GM12891 (cell line): ENCODE measurements around the gene ARMH3.

Source experiments
- DNase-seq: peaks from one replicate; pipeline ENCODE4 v3.0.0; 2011; ENCODE audit warnings: low spot score; ENCODE audit not compliant: insufficient read length
- FAIRE-seq: peaks from 2 replicates; lab custom pipeline; 2011; peaks lifted over from hg19 to GRCh38; lab: Jason Lieb, UNC
- PAX5 ChIP-seq: IDR thresholded peaks from 2 replicates; pipeline ENCODE4 v1.6.1; 2011; ENCODE audit warnings: low read length, moderate library complexity, mild to moderate bottlenecking; ENCODE audit not compliant: insufficient read depth, severe bottlenecking
- POLR2A ChIP-seq: IDR thresholded peaks from 2 replicates; pipeline ENCODE4 v1.6.1; 2011; ENCODE audit warnings: low read depth, low read length, control low read depth
- POLR2AphosphoS5 ChIP-seq: IDR thresholded peaks from 2 replicates; pipeline ENCODE4 v1.6.1; 2011; ENCODE audit warnings: low read depth, low read length, control low read depth
- POU2F2 ChIP-seq: IDR thresholded peaks from 2 replicates; pipeline ENCODE4 v1.6.1; 2011; ENCODE audit warnings: low read depth, mild to moderate bottlenecking, control low read depth, low read length, moderate library complexity
- SPI1 ChIP-seq: IDR thresholded peaks from 2 replicates; pipeline ENCODE4 v1.6.1; 2011; ENCODE audit warnings: low read depth, low read length, control low read depth
- TAF1 ChIP-seq: IDR thresholded peaks from 2 replicates; pipeline ENCODE4 v1.6.1; 2011; ENCODE audit warnings: low read depth, low read length, control low read depth

Gene ARMH3

GRCh38 chr10:101818872-101819633 lies 236.9 kb downstream of the ARMH3 start:
- TF ChIP-seq PAX5: no peak
- no peak for TF ChIP-seq TAF1
- no peak for TF ChIP-seq POLR2AphosphoS5
- DNase-seq: no peak
- FAIRE-seq: no peak

- peak; percentile 85 for DNase-seq
- peak; percentile 98 for FAIRE-seq
- TF ChIP-seq PAX5 (no peak), SPI1 (no peak), POU2F2 (peak; percentile 42), POLR2A (peak; percentile 93), POLR2AphosphoS5 (peak; percentile 93), TAF1 (peak; percentile 98)
Measured at GRCh38 chr10:101818119-101818871, 237.7 kb downstream of the ARMH3 start, which contains the start of gene OGA. Gene OGA (minus strand): TSS chr10:101818444. CDS start chr10:101818022, 422 bp downstream.

DNA sequence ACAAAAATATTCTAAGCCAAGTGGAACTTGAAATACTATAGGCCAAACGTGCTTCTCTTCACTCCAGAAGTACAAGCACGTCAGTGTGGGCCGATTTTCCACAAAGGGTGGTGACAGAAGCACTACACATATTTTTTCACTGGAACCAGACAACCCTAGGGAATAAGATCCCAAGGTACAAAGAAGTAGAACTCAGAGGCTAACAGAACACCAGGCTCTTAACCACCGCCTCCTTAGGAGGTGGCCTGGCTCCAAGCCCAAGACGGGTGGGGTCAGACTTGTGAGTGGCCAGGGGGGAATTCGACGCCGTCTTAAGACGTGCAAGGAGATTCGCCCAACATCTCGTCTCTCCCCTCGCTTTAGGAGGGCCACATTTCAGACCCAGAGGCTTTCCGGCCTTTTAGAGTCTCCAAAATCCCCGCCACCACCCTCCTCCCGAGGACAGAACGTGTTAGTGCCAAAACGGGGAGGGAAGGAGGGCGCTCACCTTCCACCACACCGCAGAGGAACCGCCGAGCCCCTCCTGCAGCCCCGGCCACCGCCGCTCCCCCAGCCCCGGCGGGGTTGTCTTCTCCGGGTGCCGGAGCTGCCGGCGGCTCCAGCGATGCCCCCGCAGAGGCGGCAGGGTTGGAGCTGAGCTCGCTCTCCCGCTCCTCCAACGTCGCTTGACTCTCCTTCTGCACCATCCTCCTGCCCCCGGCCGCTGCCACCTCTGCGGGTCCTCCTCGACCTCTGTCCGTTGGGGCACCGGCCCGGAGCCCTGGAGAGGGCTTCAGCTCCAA lies 238.4 kb downstream of the ARMH3 start:
- FAIRE-seq (peak; percentile 23), DNase-seq (no peak)
- TF ChIP-seq POLR2A (peak; percentile 63), POU2F2 (no peak)

DNA sequence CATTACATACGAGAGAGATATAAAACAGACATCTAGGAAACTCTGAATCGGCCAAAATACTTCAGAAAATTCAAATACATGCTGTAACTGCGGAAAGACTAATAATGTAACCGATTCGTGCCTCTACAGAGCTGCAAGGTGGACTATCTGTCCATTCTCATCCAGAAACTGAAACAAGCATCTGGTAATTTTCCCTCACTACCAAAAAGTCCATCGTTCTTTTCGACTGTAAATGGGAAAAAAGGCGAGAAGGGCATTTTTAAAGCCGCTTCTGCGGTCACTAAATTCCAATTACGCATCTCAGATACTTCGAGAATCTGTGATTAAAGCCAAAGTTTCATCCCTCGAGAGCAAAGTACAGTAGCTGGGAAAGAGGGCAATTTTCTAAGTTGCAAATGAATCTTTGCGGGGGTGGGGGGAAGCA lies 239.0 kb downstream of the ARMH3 start:
- no peak for DNase-seq
- no peak for FAIRE-seq
- no peak for TF ChIP-seq POU2F2
- TF ChIP-seq POLR2AphosphoS5: no peak
- TF ChIP-seq TAF1: no peak
- TF ChIP-seq POLR2A: no peak

- DNase-seq (no peak), FAIRE-seq (no peak)
- TF ChIP-seq POLR2A (no peak), POU2F2 (no peak), TAF1 (no peak), SPI1 (no peak), PAX5 (no peak)
Measured at GRCh38 chr10:101816376-101816775, 239.6 kb downstream of the ARMH3 start.

DNA sequence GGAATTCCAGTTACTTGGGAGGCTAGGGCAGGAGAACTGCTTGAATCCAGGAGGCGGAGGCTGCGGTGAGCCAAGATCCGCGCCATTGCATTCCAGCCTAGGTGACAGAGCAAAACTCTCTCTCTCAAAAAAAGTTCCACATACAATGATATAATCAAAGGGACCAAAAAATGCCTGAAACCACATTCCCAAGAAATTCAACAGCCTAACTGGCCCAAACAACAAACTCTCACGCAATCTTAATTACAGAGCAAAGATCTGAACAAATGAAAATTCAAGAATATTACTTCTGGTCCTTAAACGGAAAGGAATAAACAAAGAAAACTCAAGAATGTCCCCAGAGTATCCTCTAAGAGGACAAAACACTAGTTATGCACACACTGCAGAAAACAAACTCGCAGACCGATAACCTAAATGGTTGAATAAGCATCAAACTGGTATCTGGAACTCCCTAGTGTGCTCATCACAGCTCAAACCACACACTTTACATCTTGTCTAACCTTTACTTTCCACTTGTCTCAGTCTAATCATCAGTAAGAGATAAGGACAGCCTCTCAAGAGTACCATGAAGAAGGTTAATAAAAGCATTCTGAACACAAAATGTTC lies 241.4 kb downstream of the ARMH3 start:
- FAIRE-seq: peak; percentile 83
- no peak for DNase-seq
- no peak for TF ChIP-seq SPI1
- no peak for TF ChIP-seq POLR2A
- no peak for TF ChIP-seq POU2F2
- TF ChIP-seq TAF1: no peak
- no peak for TF ChIP-seq POLR2AphosphoS5
- no peak for TF ChIP-seq PAX5

DNA sequence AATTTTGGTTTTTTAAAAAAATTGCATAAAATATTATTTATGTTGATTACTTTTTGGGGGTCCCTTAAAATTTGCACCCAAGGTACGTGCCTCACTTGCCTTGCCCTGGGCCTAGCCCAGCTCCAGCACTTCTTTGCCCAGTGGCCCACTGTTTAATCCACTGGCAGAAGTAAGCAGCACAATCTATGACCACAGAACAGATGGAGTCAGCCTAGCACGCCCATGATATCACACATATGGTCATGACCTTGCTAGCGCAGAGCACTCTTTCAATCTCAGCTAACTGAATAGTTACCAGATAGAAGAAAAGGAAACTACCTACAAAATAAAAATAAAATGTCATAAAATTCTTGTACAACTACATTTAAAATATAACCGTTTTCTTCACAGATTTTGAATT lies 243.4 kb downstream of the ARMH3 start:
- FAIRE-seq: peak; percentile 23
- DNase-seq: no peak
- TF ChIP-seq POLR2AphosphoS5: no peak
- TF ChIP-seq SPI1: no peak
- TF ChIP-seq PAX5: no peak
- no peak for TF ChIP-seq POLR2A
- TF ChIP-seq POU2F2: no peak
- TF ChIP-seq TAF1: no peak

DNA sequence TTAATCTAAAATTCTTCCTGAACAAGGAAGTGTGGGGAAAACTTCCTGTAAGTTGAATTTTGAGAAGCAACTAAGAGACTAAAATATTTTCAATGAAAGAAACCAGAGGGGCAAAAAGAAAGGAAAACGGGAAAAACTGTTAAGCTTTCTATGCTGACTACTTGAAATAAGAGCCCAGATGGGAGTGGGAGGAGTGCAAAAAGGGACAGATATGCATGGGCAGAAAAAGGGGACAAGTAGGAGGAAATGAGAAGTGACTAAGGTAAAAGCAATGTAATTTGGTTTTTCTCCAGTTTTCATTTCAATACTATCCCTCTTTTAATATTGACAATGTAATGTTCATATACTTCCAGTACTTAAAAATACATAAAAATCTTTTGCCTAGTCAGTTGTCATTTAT lies 248.8 kb downstream of the ARMH3 start:
- DNase-seq: no peak
- no peak for FAIRE-seq
- TF ChIP-seq SPI1 (no peak), TAF1 (no peak), POU2F2 (no peak), PAX5 (no peak), POLR2AphosphoS5 (no peak), POLR2A (no peak)

DNA sequence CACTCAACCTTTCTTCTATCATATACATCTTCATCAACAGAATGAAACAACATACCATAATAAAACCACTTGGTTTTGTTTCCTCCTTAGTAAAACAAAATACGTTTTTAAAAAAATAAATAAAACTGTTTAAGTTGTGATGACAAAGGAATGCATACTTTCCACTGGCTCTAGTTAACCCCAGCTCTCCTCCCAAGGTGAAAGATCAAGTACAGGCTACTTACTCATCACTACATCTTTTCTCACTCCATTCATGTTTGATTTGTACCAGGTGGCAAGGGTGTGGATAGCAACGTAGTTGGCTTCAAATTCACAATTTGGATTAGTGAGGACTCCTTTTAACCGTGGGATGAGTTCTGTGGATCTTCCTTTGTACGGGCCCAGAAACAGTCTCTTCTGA lies 252.5 kb downstream of the ARMH3 start:
- DNase-seq: no peak
- TF ChIP-seq POU2F2: no peak
- no peak for TF ChIP-seq POLR2A
- TF ChIP-seq POLR2AphosphoS5: no peak
- no peak for TF ChIP-seq TAF1
- TF ChIP-seq PAX5: no peak

More for the DNA sequence above, 252.5 kb downstream of the ARMH3 start:
- FAIRE-seq: no peak
